Measurements from ENCODE around the gene EMP1.

The EMP1 gene

DNA sequence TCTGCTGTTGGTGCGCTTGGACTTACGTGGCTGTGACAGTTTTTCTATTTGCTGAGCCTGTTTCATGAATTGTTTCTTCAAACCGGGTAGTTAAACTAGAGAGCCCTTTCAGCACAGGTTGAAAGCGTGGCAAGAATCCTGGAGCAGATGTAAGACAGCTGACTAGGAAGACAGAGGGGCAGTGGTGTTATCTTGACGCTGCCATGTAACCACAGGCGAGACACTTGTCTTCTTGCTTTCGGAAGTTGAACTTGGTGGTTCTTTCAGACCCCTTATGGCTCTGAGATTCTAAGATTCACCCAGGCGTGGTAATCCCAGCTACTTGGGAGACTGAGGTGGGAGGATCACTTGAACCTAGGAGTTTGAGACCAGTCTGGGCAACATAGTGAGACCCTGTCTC is 4.3 kb downstream of the EMP1 start:
- H3K9ac ChIP-seq (ENCODE audit: low read length): no peak overlapping the region
- H3K27ac ChIP-seq (ENCODE audit: low read length): no peak overlapping the region
- no peaks in the 10 kb centered on the region for H3K27me3 ChIP-seq (ENCODE audit: control insufficient read depth, insufficient read depth, low read length)
- H3K4me3 ChIP-seq (ENCODE audit: low read length): no peak overlapping the region
- peaks cover 33% of the 10 kb centered on the region for H3K4me1 ChIP-seq (ENCODE audit: control insufficient read depth, low read depth, low read length)
- H3K36me3 ChIP-seq (ENCODE audit: control insufficient read depth, low read depth, low read length): no peaks in the 10 kb centered on the region
- H3K9me3 ChIP-seq (ENCODE audit: control insufficient read depth, low read depth, low read length): no peaks in the 10 kb centered on the region

- Histone ChIP-seq H3K4me1 (ENCODE audit: control insufficient read depth, low read depth, low read length) (peaks cover 33% of the 10 kb centered on the region), H3K27ac (ENCODE audit: low read length) (no peak overlapping the region)
Measured at GRCh38 chr12:13203034-13203922, 6.8 kb downstream of the EMP1 start.

DNA sequence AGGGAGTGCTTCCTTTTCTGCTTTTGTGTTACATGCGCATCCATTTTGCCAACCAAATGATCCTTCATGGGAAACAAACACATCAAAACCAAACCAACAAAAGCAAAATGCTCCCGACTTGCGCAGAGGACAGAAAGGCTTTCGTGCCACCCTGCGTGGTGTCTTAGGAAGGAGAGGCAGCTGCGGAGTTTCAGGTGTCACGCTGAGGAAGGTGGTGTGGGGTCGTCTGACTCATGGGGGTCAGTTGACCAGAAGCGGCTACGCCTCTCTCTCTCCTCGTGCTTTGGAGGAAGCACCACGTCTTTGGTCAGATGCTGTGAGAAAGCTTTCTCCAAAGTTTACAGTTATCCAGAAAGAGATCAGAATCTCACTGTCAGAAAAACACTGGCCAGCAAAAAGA is 7.9 kb downstream of the EMP1 start:
- H3K9me3 ChIP-seq (ENCODE audit: control insufficient read depth, low read depth, low read length): no peaks in the 10 kb centered on the region
- H3K36me3 ChIP-seq (ENCODE audit: control insufficient read depth, low read depth, low read length): no peaks in the 10 kb centered on the region
- no peak overlapping the region for H3K9ac ChIP-seq (ENCODE audit: low read length)
- H3K4me3 ChIP-seq (ENCODE audit: low read length): no peak overlapping the region
- peaks cover 40% of the 10 kb centered on the region for H3K4me1 ChIP-seq (ENCODE audit: control insufficient read depth, low read depth, low read length)
- no peaks in the 10 kb centered on the region for H3K27me3 ChIP-seq (ENCODE audit: control insufficient read depth, insufficient read depth, low read length)
- H3K27ac ChIP-seq (ENCODE audit: low read length): no peak overlapping the region

More at GRCh38 chr12:13203034-13203922, 6.8 kb downstream of the EMP1 start:
- no peaks in the 10 kb centered on the region for H3K36me3 ChIP-seq (ENCODE audit: control insufficient read depth, low read depth, low read length)
- no peaks in the 10 kb centered on the region for H3K27me3 ChIP-seq (ENCODE audit: control insufficient read depth, insufficient read depth, low read length)
- no peak overlapping the region for H3K9ac ChIP-seq (ENCODE audit: low read length)
- H3K9me3 ChIP-seq (ENCODE audit: control insufficient read depth, low read depth, low read length): no peaks in the 10 kb centered on the region
- H3K4me3 ChIP-seq (ENCODE audit: low read length): no peak overlapping the region

DNA sequence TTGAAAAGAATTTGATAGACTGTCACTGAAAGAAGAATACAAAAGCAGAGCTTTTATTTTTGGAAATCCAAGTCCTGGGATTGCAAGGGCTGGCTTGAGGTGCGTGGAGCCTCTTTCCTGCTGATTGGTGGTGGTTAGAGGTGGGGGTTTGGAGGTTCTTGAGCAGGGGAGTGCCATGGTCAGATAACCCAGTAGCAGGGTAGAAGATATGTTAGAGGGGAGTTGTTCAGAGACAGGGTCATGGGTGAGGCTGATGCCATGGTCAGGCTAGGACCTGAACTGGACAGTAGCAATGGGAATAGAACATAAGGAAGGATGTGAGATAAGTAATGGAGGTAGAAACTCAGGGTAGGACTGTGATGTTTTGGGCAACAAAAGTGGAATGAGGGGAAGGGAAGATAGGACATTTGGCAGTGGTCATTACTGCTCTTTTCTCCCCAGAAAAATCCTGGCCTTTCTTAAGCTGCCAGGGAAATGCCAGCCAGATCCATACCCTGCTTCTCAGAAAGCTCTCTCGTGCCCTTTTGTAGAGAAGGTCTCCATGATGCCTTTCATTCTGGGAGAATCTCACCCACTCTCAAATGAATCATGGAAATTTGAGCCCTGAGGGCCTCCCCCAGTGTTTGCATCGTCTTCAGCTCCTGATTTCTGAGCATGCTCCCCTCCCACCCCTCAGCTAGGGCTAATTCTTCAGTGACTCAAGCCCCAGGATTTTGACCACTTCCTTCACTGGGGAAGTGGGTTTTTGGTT is 9.5 kb downstream of the EMP1 start:
- H3K4me3 ChIP-seq (ENCODE audit: low read length): no peak overlapping the region
- H3K36me3 ChIP-seq (ENCODE audit: control insufficient read depth, low read depth, low read length): no peaks in the 10 kb centered on the region
- no peaks in the 10 kb centered on the region for H3K27me3 ChIP-seq (ENCODE audit: control insufficient read depth, insufficient read depth, low read length)
- H3K27ac ChIP-seq (ENCODE audit: low read length): no peak overlapping the region
- no peak overlapping the region for H3K9ac ChIP-seq (ENCODE audit: low read length)
- H3K4me1 ChIP-seq (ENCODE audit: control insufficient read depth, low read depth, low read length): peaks cover 50% of the 10 kb centered on the region
- no peaks in the 10 kb centered on the region for H3K9me3 ChIP-seq (ENCODE audit: control insufficient read depth, low read depth, low read length)

- Histone ChIP-seq H3K9me3 (ENCODE audit: control insufficient read depth, low read depth, low read length) (no peaks in the 10 kb centered on the region), H3K36me3 (ENCODE audit: control insufficient read depth, low read depth, low read length) (no peaks in the 10 kb centered on the region), H3K27me3 (ENCODE audit: control insufficient read depth, insufficient read depth, low read length) (no peaks in the 10 kb centered on the region), H3K4me3 (ENCODE audit: low read length) (no peak overlapping the region), H3K4me1 (ENCODE audit: control insufficient read depth, low read depth, low read length) (peaks cover 52% of the 10 kb centered on the region), H3K27ac (ENCODE audit: low read length) (no peak overlapping the region), H3K9ac (ENCODE audit: low read length) (no peak overlapping the region)
Measured at GRCh38 chr12:13206560-13206897, 10.0 kb downstream of the EMP1 start.

DNA sequence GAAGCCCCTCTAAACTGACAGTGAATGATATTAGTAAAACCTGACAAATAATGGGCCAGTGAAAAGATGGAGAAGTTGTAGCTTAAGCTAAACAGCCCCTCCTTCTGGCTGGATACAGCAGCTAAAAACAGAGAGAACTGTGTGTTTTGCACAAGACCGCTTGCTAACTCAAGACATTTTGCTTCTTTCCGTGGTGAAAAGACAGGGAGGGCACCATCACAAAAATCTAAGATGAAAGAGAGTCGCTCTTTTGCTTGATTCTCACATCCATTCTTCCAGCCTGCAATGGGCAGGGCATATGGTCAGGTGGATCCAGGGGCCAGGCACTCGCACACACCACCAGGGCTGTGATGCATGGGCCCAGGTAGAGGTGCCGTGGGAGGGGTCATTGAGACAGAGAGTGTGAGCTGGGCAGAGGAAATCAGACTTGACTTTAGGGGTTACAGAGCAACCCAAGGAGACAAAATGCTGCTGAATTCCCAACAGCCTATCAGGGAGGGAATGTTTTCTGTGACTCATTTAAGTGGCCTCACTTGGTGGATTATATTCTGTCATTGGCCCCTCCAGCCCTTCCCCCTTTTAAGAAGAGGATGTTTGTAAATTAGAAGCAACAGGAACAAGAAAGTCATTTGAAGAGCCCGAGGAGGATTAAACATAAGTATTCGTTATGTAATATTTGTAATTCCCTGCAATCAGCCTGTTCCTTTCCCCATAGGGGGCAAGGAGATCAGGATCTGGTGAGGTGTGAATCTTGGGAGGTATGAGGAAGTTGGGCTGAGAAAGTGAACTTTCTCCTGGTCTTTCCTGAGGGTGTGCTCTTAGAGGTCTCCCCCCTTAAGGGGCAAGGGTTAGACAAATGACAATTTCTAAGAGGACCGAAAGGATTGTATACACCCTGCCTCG is 12.3 kb downstream of the EMP1 start:
- H3K4me3 ChIP-seq (ENCODE audit: low read length): no peak overlapping the region
- H3K4me1 ChIP-seq (ENCODE audit: control insufficient read depth, low read depth, low read length): peaks cover 46% of the 10 kb centered on the region

GRCh38 chr12:13209436-13210235 is 13.1 kb downstream of the EMP1 start:
- peaks cover 37% of the 10 kb centered on the region for H3K4me1 ChIP-seq (ENCODE audit: control insufficient read depth, low read depth, low read length)
- no peak overlapping the region for H3K4me3 ChIP-seq (ENCODE audit: low read length)
- H3K36me3 ChIP-seq (ENCODE audit: control insufficient read depth, low read depth, low read length): no peaks in the 10 kb centered on the region
- H3K9me3 ChIP-seq (ENCODE audit: control insufficient read depth, low read depth, low read length): no peaks in the 10 kb centered on the region
- no peaks in the 10 kb centered on the region for H3K27me3 ChIP-seq (ENCODE audit: control insufficient read depth, insufficient read depth, low read length)
- no peak overlapping the region for H3K9ac ChIP-seq (ENCODE audit: low read length)
- H3K27ac ChIP-seq (ENCODE audit: low read length): no peak overlapping the region

More for the DNA sequence above, 12.3 kb downstream of the EMP1 start:
- Histone ChIP-seq H3K9ac (ENCODE audit: low read length) (no peak overlapping the region), H3K9me3 (ENCODE audit: control insufficient read depth, low read depth, low read length) (no peaks in the 10 kb centered on the region), H3K36me3 (ENCODE audit: control insufficient read depth, low read depth, low read length) (no peaks in the 10 kb centered on the region), H3K27ac (ENCODE audit: low read length) (no peak overlapping the region), H3K27me3 (ENCODE audit: control insufficient read depth, insufficient read depth, low read length) (no peaks in the 10 kb centered on the region)

DNA sequence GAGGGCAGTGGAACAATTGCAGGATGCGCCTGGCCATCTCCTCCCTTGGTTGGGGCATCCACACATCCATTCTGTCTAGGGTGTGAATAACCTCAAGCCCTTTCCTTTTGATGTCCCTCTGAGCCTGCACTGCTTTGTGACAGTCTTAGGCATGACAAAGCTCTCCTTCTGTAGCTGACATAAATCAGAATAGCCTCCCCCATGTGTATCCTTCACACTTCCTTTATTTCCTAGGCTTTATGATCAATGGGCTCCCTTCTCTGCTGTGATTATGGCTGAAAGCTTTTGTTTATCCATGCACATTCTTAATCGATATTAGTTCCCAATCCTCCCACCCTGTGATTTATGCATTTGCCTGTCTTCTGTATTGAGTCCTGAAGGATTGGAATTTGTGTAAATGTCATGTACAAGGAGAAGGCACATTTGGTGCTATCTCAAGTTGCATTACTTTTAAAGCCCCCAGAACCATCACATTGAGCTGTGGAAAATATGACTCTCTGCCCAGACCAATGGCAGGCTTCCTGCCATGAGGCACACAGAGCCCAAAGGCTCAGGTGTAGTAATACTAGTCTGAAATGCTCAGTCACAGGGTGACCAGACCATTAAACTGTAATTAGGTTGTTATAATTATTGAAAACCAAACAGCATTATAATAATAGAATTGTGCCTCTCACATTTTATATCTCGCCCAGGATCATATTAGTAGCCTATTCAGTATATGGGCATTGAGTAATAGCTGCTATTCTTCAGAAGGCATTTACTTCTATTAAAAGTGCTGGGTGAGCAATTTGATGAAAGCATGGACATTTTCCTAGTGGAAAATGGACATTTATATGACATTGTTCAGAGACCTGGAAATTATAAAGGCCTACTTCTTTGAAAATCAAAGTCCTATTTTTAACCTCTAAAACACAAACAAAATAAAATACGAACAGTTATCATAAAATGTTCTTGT is 14.0 kb downstream of the EMP1 start:
- no peaks in the 10 kb centered on the region for H3K27me3 ChIP-seq (ENCODE audit: control insufficient read depth, insufficient read depth, low read length)

DNA sequence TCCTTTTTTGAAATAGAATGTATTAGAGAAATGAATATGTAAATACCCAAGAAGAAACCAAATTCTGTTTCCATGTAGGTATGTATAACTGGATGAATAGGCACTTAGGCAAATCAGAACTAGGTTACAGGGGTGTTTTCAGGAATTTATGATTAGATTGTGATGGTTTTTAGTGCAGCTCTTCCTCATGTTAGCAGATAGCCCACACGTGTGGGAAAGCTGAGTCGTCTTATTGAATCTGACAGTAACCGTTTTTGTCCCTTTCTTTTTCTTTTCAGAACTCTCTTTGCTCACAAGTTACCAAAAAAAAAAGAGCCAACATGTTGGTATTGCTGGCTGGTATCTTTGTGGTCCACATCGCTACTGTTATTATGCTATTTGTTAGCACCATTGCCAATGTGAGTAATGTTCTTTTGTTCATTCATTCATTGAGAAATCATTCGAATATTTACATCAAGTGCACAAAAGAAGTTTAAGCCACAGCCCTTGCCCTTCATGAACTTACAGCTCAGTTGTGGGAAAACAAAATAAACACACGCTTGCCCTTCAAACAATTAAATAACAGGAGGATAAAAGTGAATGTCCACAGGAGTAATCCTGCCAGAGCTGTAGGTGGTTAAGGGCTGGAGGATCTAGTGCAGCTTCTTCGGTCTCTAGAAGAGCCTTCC is 14.8 kb downstream of the EMP1 start:
- Histone ChIP-seq H3K4me1 (ENCODE audit: control insufficient read depth, low read depth, low read length) (peaks cover 28% of the 10 kb centered on the region), H3K9ac (ENCODE audit: low read length) (no peak overlapping the region), H3K27ac (ENCODE audit: low read length) (no peak overlapping the region)

More for the DNA sequence above, 14.0 kb downstream of the EMP1 start:
- H3K4me3 ChIP-seq (ENCODE audit: low read length): no peak overlapping the region
- no peaks in the 10 kb centered on the region for H3K36me3 ChIP-seq (ENCODE audit: control insufficient read depth, low read depth, low read length)
- H3K4me1 ChIP-seq (ENCODE audit: control insufficient read depth, low read depth, low read length): peaks cover 33% of the 10 kb centered on the region
- H3K27ac ChIP-seq (ENCODE audit: low read length): no peak overlapping the region
- no peak overlapping the region for H3K9ac ChIP-seq (ENCODE audit: low read length)
- H3K9me3 ChIP-seq (ENCODE audit: control insufficient read depth, low read depth, low read length): no peaks in the 10 kb centered on the region

More for the DNA sequence above, 14.8 kb downstream of the EMP1 start:
- Histone ChIP-seq H3K36me3 (ENCODE audit: control insufficient read depth, low read depth, low read length) (no peaks in the 10 kb centered on the region), H3K4me3 (ENCODE audit: low read length) (no peak overlapping the region), H3K27me3 (ENCODE audit: control insufficient read depth, insufficient read depth, low read length) (no peaks in the 10 kb centered on the region), H3K9me3 (ENCODE audit: control insufficient read depth, low read depth, low read length) (no peaks in the 10 kb centered on the region)
